K562 (cell line): ENCODE measurements around the gene FJX1. TPM values are rescaled to one million over a fixed set of nuclear protein-coding genes. Genes with fewer than 3 reads are reported as not detected.

Experiments
- ATAC-seq: fragments of 200-7000 bp; cut with Tn5 transposase; 3 replicates; pipeline ENCODE4 v1.9.1; 2020; ENCODE audit warnings: moderate library complexity
- BruUV-seq: library from RNA; stranded (reverse); fragments of 400-500 nt; replicated peaks from 2 replicates; lab custom pipeline; 2021; lab: Mats Ljungman, UMichigan
- CTCF ChIA-PET: fragments of 300-600 bp; formaldehyde crosslinking; extraction: SDS; loops from one replicate; lab custom pipeline; 2021; ENCODE audit warnings: low intra/inter-chr PET ratio; lab: Yijun Ruan, JAX
- POLR2A ChIA-PET: fragments of 300-600, 350-650 bp; sonication (Branson Sonifier 250); formaldehyde crosslinking; extraction: SDS; loops from one replicate; lab custom pipeline; 2021; ENCODE audit warnings: antibody characterized with exemption, inconsistent platforms; lab: Yijun Ruan, JAX
- DNase-seq, 4 experiments: peaks; one replicate each; pipeline versions ENCODE4 v3.0.0 to v3.0.0-alpha.2; 2011 to 2018; ENCODE audit warnings: low spot score in 3 of 4, mixed read lengths in 3 of 4; ENCODE audit errors: extremely low read depth in 1 of 4
- FAIRE-seq: peaks from 2 replicates; lab custom pipeline; 2011; peaks lifted over from hg19 to GRCh38; lab: Jason Lieb, UNC
- H2AFZ ChIP-seq: 2 replicates; pipeline ENCODE4 v1.6.0; 2011; ENCODE audit warnings: low read depth, low read length, control low read depth, inconsistent platforms
- H3K27ac ChIP-seq: fragments of 200-600 bp; 3 replicates; pipeline ENCODE4 v1.8.0; 2011; ENCODE audit warnings: low read depth, mild to moderate bottlenecking, control low read depth, inconsistent platforms, low read length, moderate library complexity, mixed read lengths; ENCODE audit errors: extremely low read depth
- H3K27me3 ChIP-seq, 2 experiments: fragments of 300-600 bp in 1 of 2; 2 replicates in 1 of 2; 3 replicates in 1 of 2; pipeline versions ENCODE4 v1.6.0 to v1.8.0; 2011; ENCODE audit warnings: inconsistent platforms in 2 of 2, low read length in 2 of 2, mild to moderate bottlenecking in 1 of 2, mixed read lengths in 1 of 2, moderate library complexity in 1 of 2; ENCODE audit not compliant: control insufficient read depth in 2 of 2, insufficient read depth in 2 of 2
- H3K36me3 ChIP-seq: fragments of 300-600 bp; 3 replicates; pipeline ENCODE4 v1.8.0; 2011; ENCODE audit warnings: mild to moderate bottlenecking, low read length, inconsistent platforms; ENCODE audit not compliant: control insufficient read depth, insufficient read depth
- H3K4me1 ChIP-seq, 2 experiments: fragments of 200-600 bp in 1 of 2; replicated peaks in 1 of 2; 2 replicates in 1 of 2; 3 replicates in 1 of 2; pipeline versions ENCODE4 v1.5.1 to v1.8.0; 2011; ENCODE audit warnings: inconsistent platforms in 2 of 2, low read length in 2 of 2, mild to moderate bottlenecking in 1 of 2, mixed read lengths in 1 of 2, moderate library complexity in 1 of 2; ENCODE audit not compliant: control insufficient read depth in 2 of 2, insufficient read depth in 2 of 2
- H3K4me2 ChIP-seq: 2 replicates; pipeline ENCODE4 v1.6.1; 2011; ENCODE audit warnings: low read length, control low read depth, inconsistent platforms, mixed read lengths; ENCODE audit not compliant: insufficient read depth
- H3K4me3 ChIP-seq: fragments of 200-600 bp; sonication (generic), shearing (Covaris generic); 2 replicates; pipeline ENCODE4 v1.5.1; 2016; ENCODE audit warnings: control low read depth, inconsistent platforms
- H3K79me2 ChIP-seq: fragments of 200-600 bp; 3 replicates; pipeline ENCODE4 v1.8.0; 2011; ENCODE audit warnings: low read length, inconsistent platforms; ENCODE audit not compliant: control insufficient read depth, insufficient read depth
- H3K9ac ChIP-seq, 2 experiments: 2 replicates each; pipeline versions ENCODE4 v1.6.0 to v1.6.1; 2011; ENCODE audit warnings: low read depth in 2 of 2, low read length in 2 of 2, control low read depth in 1 of 2, inconsistent platforms in 1 of 2, mild to moderate bottlenecking in 1 of 2, mixed read lengths in 1 of 2; ENCODE audit not compliant: insufficient read depth in 1 of 2
- H3K9me1 ChIP-seq: one replicate; pipeline ENCODE4 v1.6.0; 2011; ENCODE audit warnings: inconsistent platforms, mild to moderate bottlenecking, low read length, moderate library complexity; ENCODE audit not compliant: control insufficient read depth, insufficient read depth
- H3K9me3 ChIP-seq: replicated peaks from 2 replicates; pipeline ENCODE4 v1.5.1; 2011; ENCODE audit warnings: low read depth, low read length, inconsistent platforms; ENCODE audit not compliant: control insufficient read depth, insufficient read depth
- H4K20me1 ChIP-seq: replicated peaks from 2 replicates; pipeline ENCODE4 v1.6.1; 2011; ENCODE audit warnings: low read length, inconsistent platforms, mixed read lengths; ENCODE audit not compliant: control insufficient read depth, insufficient read depth
- BRF2 ChIP-seq: IDR thresholded peaks from 3 replicates; pipeline ENCODE4 v1.6.1; 2011; ENCODE audit warnings: borderline replicate concordance, mild to moderate bottlenecking; ENCODE audit not compliant: insufficient read length, insufficient read depth
- CBFA2T3 ChIP-seq: fragments of 450-650 bp; IDR thresholded peaks from 2 replicates; pipeline ENCODE4 v1.6.1; 2017
- ESRRB ChIP-seq: fragments of 250-450 bp; sonication (Bioruptor Pico); IDR thresholded peaks from 2 replicates; pipeline ENCODE4 v1.5.0; 2020; ENCODE audit warnings: mild to moderate bottlenecking, moderate library complexity, borderline replicate concordance
- GABPB2 ChIP-seq: fragments of 250-450 bp; sonication (Bioruptor Pico); conservative IDR thresholded peaks from 2 replicates; pipeline ENCODE4 v1.5.1; 2021; ENCODE audit warnings: mild to moderate bottlenecking
- HNRNPK ChIP-seq: fragments of 200-400 bp; formaldehyde crosslinking; IDR thresholded peaks from one replicate; pipeline ENCODE4 v1.6.1; 2018; ENCODE audit warnings: mild to moderate bottlenecking, low read depth, low read length; ENCODE audit not compliant: poor library complexity, severe bottlenecking
- NCOA1 ChIP-seq: fragments of 450-650 bp; IDR thresholded peaks from 2 replicates; pipeline ENCODE4 v1.6.1; 2016; ENCODE audit warnings: low read depth
- NR1H2 ChIP-seq: sonication (generic); formaldehyde crosslinking; IDR thresholded peaks from 2 replicates; pipeline ENCODE4 v1.4.0; 2020; ENCODE audit warnings: mild to moderate bottlenecking, missing genetic modification reagents
- PHF8 ChIP-seq: fragments of 200-600 bp; sonication (generic); IDR thresholded peaks from 2 replicates; pipeline ENCODE4 v1.6.1; 2012; ENCODE audit warnings: mixed run types, mild to moderate bottlenecking, inconsistent platforms, low read length, moderate library complexity, borderline replicate concordance
- RBM14 ChIP-seq: fragments of 200-400 bp; formaldehyde crosslinking; IDR thresholded peaks from 2 replicates; pipeline ENCODE4 v1.6.1; 2018; ENCODE audit warnings: low read depth, mild to moderate bottlenecking, low read length, moderate library complexity, borderline replicate concordance; ENCODE audit not compliant: insufficient read depth
- SLC30A9 ChIP-seq: fragments of 250-450 bp; sonication (Bioruptor Pico); IDR thresholded peaks from 2 replicates; pipeline ENCODE4 v1.8.0; 2022; ENCODE audit warnings: mild to moderate bottlenecking, moderate library complexity
- TBL1XR1 ChIP-seq, 2 experiments: IDR thresholded peaks; 2 replicates each; pipeline ENCODE4 v1.6.1; 2012; ENCODE audit warnings: improper control_type of control experiment in 2 of 2, low read length in 2 of 2, mild to moderate bottlenecking in 1 of 2
- ZNF584 ChIP-seq: fragments of 200-800 bp; sonication (Bioruptor generic); IDR thresholded peaks from 2 replicates; pipeline ENCODE4 v1.6.1; 2016; ENCODE audit warnings: low read depth, mild to moderate bottlenecking, missing genetic modification characterization, missing compliant biosample characterization
- ZNF717 ChIP-seq: fragments of 250-450 bp; sonication (Bioruptor Pico); IDR thresholded peaks from 2 replicates; pipeline ENCODE4 v1.5.0; 2021
- ZNF740 ChIP-seq, 3 experiments: fragments of 200-800 bp in 1 of 3; sonication (Bioruptor generic) in 1 of 3; sonication (generic) in 1 of 3; formaldehyde crosslinking in 1 of 3; IDR thresholded peaks; 2 replicates each; pipeline versions ENCODE4 v1.6.1 to v1.8.0; 2016 to 2022; ENCODE audit warnings: mild to moderate bottlenecking in 2 of 3, missing compliant biosample characterization in 2 of 3, missing genetic modification characterization in 2 of 3, missing genetic modification reagents in 1 of 3
- WGBS: fragments of 100-300 bp; shearing (Covaris generic); methylation state at CpG from one replicate; pipeline ENCODE4 v1.1.6; 2016; ENCODE audit warnings: low coverage, mixed read lengths; ENCODE audit not compliant: insufficient coverage; ENCODE audit errors: missing lambda C conversion rate; 5-methylcytosine and 5-hydroxymethylcytosine counted together
- in situ Hi-C: fragments of 300-500 bp; cut with MboI; formaldehyde crosslinking; loops from 4 replicates; pipeline ENCODE4 v1.15.0; 2018; ENCODE audit warnings: inconsistent platforms, mixed read lengths
- intact Hi-C: fragments of 100-400 bp; cut with micrococcal nuclease; formaldehyde crosslinking; loops from 2 replicates; pipeline ENCODE4 v1.14.2; 2022
- polyA plus RNA-seq, 8 experiments: library from polyadenylated mRNA; depleted of rRNA in 4 of 8; stranded (reverse) in 5 of 8; unstranded in 3 of 8; fragments of >200 nt; fragmentation: Nextera tagmentation in 2 of 8; fragmentation: Illumina TruSeq in 1 of 8; extraction: Ambion mirVana in 2 of 8; extraction: Trizol in 1 of 8; gene quantifications; 2 replicates each; pipeline versions ENCODE4 v1.2.1 to v1.2.3, GENCODE V29; 2011 to 2014; ENCODE audit warnings: inconsistent platforms in 1 of 8, missing spikeins in 1 of 8
- total RNA-seq, 7 experiments: library from RNA; depleted of rRNA in 6 of 7; stranded (reverse); fragments of >200 nt in 6 of 7; fragmentation: Illumina TruSeq in 2 of 7; extraction: Trizol in 2 of 7; gene quantifications; 2 replicates each; pipeline versions ENCODE4 v1.2.1 to v1.2.3, GENCODE V29; 2011 to 2021; ENCODE audit warnings: low replicate concordance in 1 of 7

The FJX1 gene
- total and polyA plus RNA-seq, 9 of the 15 experiments (the other 6 are each of a cell fraction or from before 2014, with no cell fraction given): 0.10 to 2.7 (median 0.72) TPM

- in situ Hi-C loops: no loop called here
- no peak for FAIRE-seq
- 0% methylated on average over 3 of the region's 3 CpGs for WGBS
- no peak overlapping the region for H3K4me2 ChIP-seq
- ChIA-PET POLR2A (interaction anchor here (0.8 kb wide), 1 partner anchor 393 kb away, joined by 4 read pairs; no protein-coding TSS in a partner anchor), CTCF (no interaction called here)
- TF ChIP-seq TBL1XR1 (IDR thresholded peaks at IDR 0.05; ENCODE audit: low read length in 2 of 2): no peak
- TF ChIP-seq CBFA2T3: peak; percentile 61
- TF ChIP-seq HNRNPK: no peak
- TF ChIP-seq NR1H2 (CRISPR knock-in tag): no peak
- H3K4me3 ChIP-seq: no peak overlapping the region
- H3K4me1 ChIP-seq: no peaks in the 10 kb centered on the region; a peak in 1 of 5 replicates
- H3K9me1 ChIP-seq: no peaks in the 10 kb centered on the region
- DNase-seq: no peak
- H3K9ac ChIP-seq: no peak overlapping the region
- no peaks in the 10 kb centered on the region for H3K79me2 ChIP-seq
- no peak overlapping the region for H3K27ac ChIP-seq
- no peaks in the 10 kb centered on the region for H3K36me3 ChIP-seq
- intact Hi-C loops: no loop called here
- no peaks in the 10 kb centered on the region for H3K9me3 ChIP-seq
- ATAC-seq: no peak
- H4K20me1 ChIP-seq: no peaks in the 10 kb centered on the region
- H2AFZ ChIP-seq: no peak overlapping the region
- H3K27me3 ChIP-seq: peaks cover 12 to 13% of the 10 kb centered on the region in 2 experiments; a peak in 3 of 5 replicates
- no TSS peak for BruUV-seq
Observed at GRCh38 chr11:35602979-35603378, 15.3 kb upstream of the FJX1 start.

GRCh38 chr11:35605706-35606105 is 12.6 kb upstream of the FJX1 start:
- DNase-seq: no peak
- CTCF ChIA-PET: no interaction called here
- in situ Hi-C loops: loop anchor here (5.0 kb wide), 1 partner anchor 657 kb away; no protein-coding TSS in a partner anchor
- TF ChIP-seq BRF2 (no peak), NCOA1 (no peak), ZNF584 (CRISPR knock-in tag) (no peak), ZNF717 (no peak), ESRRB (no peak), PHF8 (no peak), SLC30A9 (CRISPR knock-in tag) (no peak), ZNF740 (CRISPR knock-in tag; IDR thresholded peaks at IDR 0.05) (no peak), ZNF740 (tag; IDR thresholded peaks at IDR 0.05) (no peak), RBM14 (no peak), GABPB2 (no peak)

More at GRCh38 chr11:35605706-35606105, 12.6 kb upstream of the FJX1 start:
- Histone ChIP-seq H3K4me1 (no peaks in the 10 kb centered on the region; a peak in 1 of 5 replicates), H3K27me3 (peaks cover 17 to 23% of the 10 kb centered on the region in 2 experiments; a peak in 4 of 5 replicates), H3K36me3 (no peaks in the 10 kb centered on the region), H4K20me1 (no peaks in the 10 kb centered on the region; the same call in 1 of the 2 replicates), H3K9ac (no peak overlapping the region), H2AFZ (no peak overlapping the region), H3K79me2 (no peaks in the 10 kb centered on the region), H3K4me2 (no peak overlapping the region), H3K4me3 (no peak overlapping the region), H3K27ac (no peak overlapping the region), H3K9me1 (no peaks in the 10 kb centered on the region), H3K9me3 (no peaks in the 10 kb centered on the region)
- 0% methylated on average over 5 of the region's 5 CpGs for WGBS
- POLR2A ChIA-PET: no interaction called here
- BruUV-seq: no TSS peak
- intact Hi-C loops: no loop called here
- FAIRE-seq (no peak), ATAC-seq (no peak)
